ENCODE data around the gene GMPPB.
A peak's percentile ranks its signal among the peaks of the same experiment; 100 is the strongest.
"Not testable (repeated sequence)": the region's sequence is repeated elsewhere in the genome, so short reads cannot be mapped to it uniquely, and the experiment has no call there.

GMPPB gene

DNA sequence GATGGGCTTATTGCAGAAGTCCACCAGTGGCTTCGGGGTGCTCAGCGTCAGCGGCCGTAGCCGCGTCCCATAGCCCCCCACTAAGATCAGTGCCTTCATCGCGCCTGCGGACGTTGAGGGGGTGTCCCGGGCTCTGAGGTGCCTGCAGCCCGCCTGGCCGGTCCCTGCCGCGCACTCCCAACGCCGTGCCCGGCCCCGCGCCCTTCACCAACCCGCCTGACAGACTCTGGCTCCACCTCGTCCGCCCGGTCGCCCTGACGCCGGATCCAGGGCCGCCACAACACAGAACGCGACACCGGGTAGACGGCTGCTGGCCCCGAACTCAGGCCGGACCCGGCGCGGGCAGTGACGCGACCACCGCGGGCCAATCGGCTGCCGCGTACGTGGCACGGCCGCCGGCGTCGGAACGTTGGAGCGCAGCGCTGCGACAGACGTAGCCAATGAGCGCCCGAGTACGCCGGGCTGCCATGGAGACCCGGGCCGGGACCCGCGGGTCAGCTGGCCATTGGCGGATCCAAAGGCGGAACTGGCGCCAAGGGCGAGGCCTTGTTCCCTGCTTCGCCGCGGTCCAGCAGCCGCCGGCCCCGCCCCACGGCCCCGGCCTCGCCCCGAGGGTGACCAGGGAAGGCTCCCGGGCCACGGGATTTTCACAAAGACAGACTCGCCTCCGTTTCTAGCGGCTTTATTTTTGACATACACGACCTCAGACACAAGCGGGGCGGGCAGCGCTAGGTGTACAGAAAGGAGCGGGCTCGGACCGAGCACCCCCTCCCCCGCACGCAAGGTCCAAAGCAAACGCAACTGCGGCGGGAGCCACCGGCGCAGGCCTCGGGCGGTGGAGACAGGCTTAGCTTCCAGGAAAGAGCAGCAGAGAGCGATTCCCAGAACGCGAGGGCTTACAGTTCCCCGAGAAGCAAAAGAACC lies at the start of gene GMPPB:
Gene GMPPB (minus strand): TSS at position 324 of the 924 bp plus-strand sequence. CDS start 225 bp downstream, at position 99.
- peak; percentile 90 for DNase-seq

GRCh38 chr3:49772703-49773102 lies 49.0 kb upstream of the GMPPB start:
- no peak for DNase-seq

DNA sequence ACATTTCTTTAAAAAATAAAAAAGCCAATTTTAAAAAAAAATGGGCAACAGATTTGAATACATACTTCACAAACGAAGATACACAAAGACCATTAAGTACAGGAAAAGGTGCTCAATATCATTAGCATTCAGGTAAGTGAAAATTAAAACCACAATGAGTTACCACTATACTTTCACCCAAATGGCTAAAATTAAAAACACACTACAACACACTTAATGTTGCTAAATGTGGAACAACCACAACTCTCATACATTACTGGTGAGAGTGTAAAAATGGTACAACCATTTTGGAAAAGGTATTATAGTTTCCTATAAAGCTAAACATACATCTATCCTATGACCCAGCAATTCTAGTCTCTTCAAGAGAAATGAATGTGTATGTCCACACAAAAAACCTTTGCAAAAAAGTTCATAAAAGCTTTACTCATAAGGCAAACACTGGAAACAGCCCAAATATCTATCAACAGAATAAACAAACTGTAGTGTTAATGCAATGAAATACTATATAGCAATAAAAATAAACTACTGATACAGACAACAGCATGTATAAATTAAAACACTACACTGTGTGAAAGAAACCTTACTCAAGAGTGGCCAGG lies 47.7 kb upstream of the GMPPB start:
- no peak for DNase-seq

DNA sequence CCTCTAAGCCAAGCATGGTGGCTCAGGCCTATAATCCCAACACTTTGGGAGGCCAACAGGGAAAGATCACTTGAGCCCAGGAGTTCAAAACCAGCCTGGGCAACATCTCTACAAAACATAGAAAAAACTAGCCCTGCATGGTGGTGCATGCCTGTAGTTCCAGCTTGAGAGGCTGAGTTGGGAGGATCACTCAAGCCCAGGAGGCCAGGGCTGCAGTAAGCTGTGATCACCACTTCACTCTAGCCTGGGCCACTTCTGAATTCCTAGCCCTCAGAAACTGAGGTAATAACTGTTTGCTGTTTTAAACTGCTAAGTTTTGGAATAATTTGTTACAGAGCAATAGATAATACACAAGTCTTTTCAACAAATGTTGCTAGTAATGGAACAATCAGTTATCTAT lies 46.2 kb upstream of the GMPPB start:
- DNase-seq, result no peak

- DNase-seq, result no peak
Observed at GRCh38 chr3:49769286-49769915, 45.6 kb upstream of the GMPPB start.

- DNase-seq, result no peak
Observed at GRCh38 chr3:49763981-49764380, 40.2 kb upstream of the GMPPB start.

- no peak for DNase-seq
Observed at GRCh38 chr3:49761661-49762060, 37.9 kb upstream of the GMPPB start.

- DNase-seq, result no peak
Observed at GRCh38 chr3:49759226-49759625, 35.5 kb upstream of the GMPPB start.

DNA sequence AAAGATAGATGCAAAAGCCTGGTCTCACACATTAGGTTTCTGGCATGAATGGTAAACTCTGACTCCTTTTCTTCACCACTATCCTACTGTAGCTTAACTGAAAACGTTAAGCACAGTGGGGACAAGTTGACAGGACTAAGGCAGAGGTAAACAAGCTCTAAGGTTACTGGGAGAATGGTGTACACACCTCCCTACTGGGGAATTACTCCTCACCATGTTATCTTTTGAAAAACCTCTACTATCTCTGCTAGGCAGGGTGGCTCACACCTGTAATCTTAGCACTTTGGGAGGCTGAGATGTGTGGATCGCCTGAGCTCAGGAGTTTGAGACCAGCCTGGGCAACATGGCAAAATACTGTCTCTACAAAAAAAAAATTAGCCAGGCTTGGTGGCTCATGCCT lies 33.4 kb upstream of the GMPPB start:
- no peak for DNase-seq

- DNase-seq, result no peak
Observed at GRCh38 chr3:49756036-49756435, 32.3 kb upstream of the GMPPB start.

- DNase-seq, result no peak
Observed at GRCh38 chr3:49754536-49754935, 30.8 kb upstream of the GMPPB start.

DNA sequence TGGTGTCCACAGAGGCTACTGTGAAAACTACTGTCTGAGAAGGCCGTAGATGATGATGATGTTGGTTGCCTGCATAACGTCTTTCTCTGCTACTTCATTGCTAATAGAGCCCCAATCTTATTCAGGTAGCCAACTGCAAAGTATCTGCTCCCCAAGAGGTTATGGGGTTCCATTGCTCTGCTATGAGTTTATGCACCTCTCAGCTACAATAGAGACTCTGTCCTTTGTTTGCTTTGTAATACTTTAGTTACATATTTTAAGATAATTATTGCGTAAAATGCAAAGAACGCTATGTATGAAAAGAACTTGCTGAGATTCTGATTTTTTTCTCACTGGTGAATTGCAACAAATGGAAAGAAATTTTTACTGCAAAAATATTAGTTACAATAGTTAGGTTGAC lies 27.8 kb upstream of the GMPPB start:
- DNase-seq, result no peak

GRCh38 chr3:49750056-49750455 lies 26.3 kb upstream of the GMPPB start:
- DNase-seq, result no peak

- DNase-seq, result not testable (repeated sequence)
Observed at GRCh38 chr3:49748874-49749273, 25.1 kb upstream of the GMPPB start.

- no peak for DNase-seq
Observed at GRCh38 chr3:49747792-49748480, 24.2 kb upstream of the GMPPB start.

GRCh38 chr3:49745986-49746385 lies 22.2 kb upstream of the GMPPB start:
- DNase-seq, result no peak

GRCh38 chr3:49740427-49740826 lies 16.7 kb upstream of the GMPPB start:
- DNase-seq, result no peak

GRCh38 chr3:49738067-49738713 lies 14.4 kb upstream of the GMPPB start:
- DNase-seq, result no peak

DNA sequence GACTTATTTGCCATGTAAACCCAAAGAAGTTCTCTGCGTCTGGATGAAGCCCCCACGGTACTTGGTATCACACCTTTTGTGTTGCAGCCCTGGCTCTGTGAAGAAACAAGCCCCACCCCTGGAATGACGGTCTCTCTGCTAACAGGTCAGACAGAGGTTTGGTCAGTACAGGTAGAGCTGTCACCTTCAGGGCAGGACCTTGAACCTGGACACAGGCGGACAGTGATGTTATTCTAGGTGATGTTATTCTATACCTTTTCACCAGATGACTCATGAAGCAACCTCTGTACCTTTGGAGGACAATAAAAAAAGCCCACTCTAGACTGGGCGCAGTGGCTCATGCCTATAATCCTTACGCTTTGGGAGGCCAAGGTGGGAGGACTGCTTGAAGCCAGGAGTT lies 11.0 kb upstream of the GMPPB start:
- DNase-seq, result no peak

- DNase-seq, result no peak
Observed at GRCh38 chr3:49733551-49733950, 9.8 kb upstream of the GMPPB start.

- DNase-seq, result no peak
Observed at GRCh38 chr3:49732597-49732996, 8.8 kb upstream of the GMPPB start.

- no peak for DNase-seq
Observed at GRCh38 chr3:49729966-49730609, 6.3 kb upstream of the GMPPB start.
